GM10266 (cell line): Measurements from ENCODE around the gene PHF21B.
A peak's percentile ranks its signal among the peaks of the same experiment; 100 is the strongest.

Source experiments
- DNase-seq: peaks from one replicate; pipeline ENCODE4 v3.0.0; 2012; ENCODE audit errors: extremely low spot score
- TF ChIP-seq, protein P1 (sequence below): IDR thresholded peaks from 2 replicates; pipeline ENCODE4 v1.5.1; 2012; ENCODE audit warnings: mild to moderate bottlenecking, low read depth; ENCODE audit not compliant: control insufficient read depth, insufficient read depth; ENCODE audit errors: missing control alignments

Gene PHF21B

DNA sequence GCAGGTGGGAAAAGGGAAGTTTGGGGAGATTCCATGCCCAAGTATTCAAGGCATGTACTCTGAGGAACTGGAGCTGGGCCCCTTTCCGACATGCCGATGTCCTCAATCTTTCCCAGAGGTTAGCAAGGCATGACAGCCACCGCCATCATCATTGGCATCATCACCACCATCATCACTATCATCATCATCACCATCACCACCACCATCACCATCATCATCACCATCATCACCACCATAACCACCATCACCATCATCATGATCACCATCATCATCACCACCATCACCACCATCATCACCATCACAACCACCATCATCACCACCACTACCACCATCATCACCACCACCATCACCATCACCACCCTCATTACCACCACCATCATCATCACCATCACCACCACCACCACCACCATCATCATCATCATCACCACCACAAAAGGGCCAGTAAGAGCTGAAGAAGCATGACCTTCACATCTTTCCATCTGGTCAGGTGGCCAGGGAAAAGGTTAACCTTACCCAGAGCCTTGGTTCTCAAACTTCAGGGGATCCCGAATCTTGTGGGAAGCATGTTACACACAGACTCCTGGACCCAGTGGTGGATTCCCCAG lies 25.8 kb downstream of the PHF21B start:
- TF ChIP-seq, protein P1, sequence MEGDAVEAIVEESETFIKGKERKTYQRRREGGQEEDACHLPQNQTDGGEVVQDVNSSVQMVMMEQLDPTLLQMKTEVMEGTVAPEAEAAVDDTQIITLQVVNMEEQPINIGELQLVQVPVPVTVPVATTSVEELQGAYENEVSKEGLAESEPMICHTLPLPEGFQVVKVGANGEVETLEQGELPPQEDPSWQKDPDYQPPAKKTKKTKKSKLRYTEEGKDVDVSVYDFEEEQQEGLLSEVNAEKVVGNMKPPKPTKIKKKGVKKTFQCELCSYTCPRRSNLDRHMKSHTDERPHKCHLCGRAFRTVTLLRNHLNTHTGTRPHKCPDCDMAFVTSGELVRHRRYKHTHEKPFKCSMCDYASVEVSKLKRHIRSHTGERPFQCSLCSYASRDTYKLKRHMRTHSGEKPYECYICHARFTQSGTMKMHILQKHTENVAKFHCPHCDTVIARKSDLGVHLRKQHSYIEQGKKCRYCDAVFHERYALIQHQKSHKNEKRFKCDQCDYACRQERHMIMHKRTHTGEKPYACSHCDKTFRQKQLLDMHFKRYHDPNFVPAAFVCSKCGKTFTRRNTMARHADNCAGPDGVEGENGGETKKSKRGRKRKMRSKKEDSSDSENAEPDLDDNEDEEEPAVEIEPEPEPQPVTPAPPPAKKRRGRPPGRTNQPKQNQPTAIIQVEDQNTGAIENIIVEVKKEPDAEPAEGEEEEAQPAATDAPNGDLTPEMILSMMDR: no peak
- no peak for DNase-seq

DNA sequence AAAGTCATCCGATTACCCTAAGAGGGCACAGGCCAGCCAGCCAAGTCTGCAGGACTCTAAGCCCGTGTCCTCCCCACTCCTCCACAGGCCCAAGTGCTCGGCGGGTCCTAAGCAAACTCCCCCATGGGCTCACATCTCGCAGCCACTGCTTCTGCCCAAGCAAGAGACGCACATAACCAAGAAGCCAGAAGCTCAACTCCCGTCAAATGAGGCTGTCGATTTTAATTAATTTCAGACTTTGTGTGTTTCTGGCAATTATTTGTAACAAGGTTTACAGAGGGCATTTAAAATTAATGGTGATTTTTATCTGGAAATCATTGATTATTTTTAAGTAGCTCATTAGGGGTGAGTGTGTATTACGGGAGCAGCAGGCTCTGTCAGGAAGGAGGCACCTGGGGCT lies 27.4 kb downstream of the PHF21B start:
- TF ChIP-seq, protein P1: no peak
- DNase-seq: no peak

DNA sequence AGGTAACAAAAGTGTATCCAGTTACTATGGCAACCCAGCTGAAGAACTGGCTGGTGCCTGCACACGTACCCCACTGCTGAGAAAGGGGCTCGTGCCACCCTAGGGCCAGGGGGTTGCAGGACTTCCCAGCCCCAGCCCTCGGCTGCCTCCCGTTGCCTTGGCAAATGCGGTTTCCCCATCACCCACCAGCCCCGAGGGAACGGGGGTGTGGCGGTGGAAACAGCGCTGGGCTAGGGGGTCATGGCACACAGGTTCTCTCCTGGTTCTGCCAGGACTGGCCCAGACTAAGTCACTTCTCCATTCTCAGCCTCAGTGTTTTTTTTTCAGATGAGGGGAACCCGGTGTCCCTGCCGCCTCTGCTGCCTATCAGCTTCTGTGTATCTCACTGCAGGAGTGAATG lies 27.9 kb downstream of the PHF21B start:
- no peak for DNase-seq
- TF ChIP-seq, protein P1: no peak

DNA sequence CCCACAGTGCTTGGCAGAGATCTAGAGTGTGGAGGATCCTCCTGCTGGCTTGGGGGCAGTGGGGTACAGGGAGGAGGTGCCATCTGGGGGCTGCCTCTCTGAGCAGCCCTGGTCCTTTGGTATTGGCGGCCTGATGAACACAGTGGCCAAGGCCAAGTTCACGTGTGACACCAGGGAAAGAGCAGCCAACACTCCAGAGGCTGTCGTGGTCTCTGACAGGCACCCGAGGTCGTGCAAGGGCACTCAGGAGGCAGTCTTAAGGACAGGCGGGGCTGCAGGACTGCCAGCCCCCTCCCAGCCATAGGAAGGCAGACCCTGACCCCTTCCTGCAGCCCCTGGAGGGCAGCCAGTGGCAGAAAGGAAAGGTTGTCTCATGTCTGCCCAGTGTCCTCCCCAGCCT lies 30.7 kb downstream of the PHF21B start:
- no peak for DNase-seq
- TF ChIP-seq, protein P1: no peak

DNA sequence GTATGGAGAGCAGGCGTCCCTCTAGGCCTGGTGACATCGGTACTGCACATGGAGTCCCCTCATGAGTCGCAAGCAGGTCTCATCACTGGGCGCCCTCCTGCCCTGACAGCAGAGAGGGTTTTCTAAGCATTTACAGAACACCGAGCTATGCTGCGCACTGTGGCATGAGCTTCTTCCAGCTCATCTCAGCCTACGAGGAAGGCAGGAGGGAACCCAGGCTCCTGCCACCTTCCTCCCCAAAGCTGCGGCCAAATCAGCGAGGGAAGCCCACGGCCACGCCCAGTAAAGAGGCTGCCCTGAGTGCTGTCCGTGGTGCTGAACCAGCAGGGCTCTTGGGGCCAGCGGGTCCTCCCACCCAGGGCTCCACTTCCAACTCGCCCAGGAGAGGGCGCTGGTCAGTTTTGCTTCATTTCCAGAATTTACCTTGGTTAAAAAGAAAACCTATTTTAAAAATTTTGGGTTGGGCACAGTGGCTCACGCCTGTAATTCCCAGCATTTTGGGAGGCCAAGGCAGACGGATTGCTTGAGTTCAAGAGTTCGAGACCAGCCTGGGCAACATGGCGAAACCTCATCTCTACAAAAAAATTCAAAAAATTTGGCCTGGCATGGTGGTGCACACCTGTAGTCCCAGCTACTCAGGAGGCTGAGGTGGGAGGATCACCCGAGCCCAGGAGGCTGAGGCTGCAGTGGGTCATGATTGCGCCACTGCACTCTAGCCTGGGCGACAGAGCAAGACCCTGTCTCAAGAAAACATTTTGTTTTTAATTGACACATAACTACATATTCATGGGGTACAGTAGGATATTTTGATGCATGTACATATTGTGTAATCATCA lies 34.2 kb downstream of the PHF21B start:
- TF ChIP-seq, protein P1: peak; percentile 73
- peak; percentile 87 for DNase-seq

DNA sequence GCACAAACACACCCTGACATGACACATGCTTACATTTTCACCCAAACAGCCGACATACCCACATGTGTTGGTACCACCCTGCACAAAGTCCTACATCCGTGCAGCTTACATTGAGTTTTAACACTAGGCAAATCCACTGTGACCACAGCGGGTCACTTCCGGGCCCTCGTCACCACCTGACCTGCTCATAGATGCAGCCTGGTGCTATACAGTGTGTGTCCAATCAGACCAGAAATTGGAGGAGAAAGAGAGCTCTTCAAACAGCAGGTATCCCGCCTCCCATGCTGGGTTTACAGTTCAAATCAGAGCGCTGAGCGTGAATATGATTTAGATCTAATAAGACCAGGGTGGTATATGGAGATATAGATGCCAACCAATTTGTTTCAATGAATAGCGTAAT lies 35.4 kb downstream of the PHF21B start:
- no peak for DNase-seq
- TF ChIP-seq, protein P1: no peak

DNA sequence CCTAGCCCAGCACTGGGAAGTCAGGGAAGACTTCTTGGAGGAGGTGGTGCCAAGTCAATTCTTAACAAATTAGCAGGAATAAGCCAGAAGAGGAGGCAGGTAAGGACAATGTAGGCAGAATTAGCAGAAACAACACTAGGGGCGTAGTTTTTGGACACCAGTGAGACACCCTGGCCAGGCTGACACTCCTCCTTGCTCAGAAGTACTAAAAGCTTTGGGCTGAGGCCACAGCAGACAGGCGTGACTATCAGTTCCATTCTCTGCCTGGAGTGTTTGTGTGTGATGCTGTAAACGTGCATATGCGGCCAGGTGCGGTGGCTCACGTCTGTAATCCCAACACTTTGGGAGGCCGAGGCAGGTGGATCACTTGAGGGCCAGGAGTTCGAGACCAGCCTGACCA lies 36.0 kb downstream of the PHF21B start:
- no peak for DNase-seq
- TF ChIP-seq, protein P1: no peak
